Left colon (tissue), 2 donors: ENCODE measurements around the gene BLOC1S6. TPM values are rescaled to one million over a fixed set of nuclear protein-coding genes. Genes with fewer than 3 reads are reported as not detected.
"Not testable (repeated sequence)": the region's sequence is repeated elsewhere in the genome, so short reads cannot be mapped to it uniquely, and the experiment has no call there.

Experiments used
- ATAC-seq: fragments of 200-7000 bp; cut with Tn5 transposase; one replicate; pipeline ENCODE4 v1.9.1; 2020; ENCODE audit warnings: mild to moderate bottlenecking, moderate library complexity
- DNase-seq, 2 donors: peaks; one replicate each; pipeline ENCODE4 v3.0.0-alpha.2; 2020
- intact Hi-C, 2 donors: fragments of 100-400 bp; cut with DNase I in 1 of 2; cut with micrococcal nuclease in 1 of 2; formaldehyde crosslinking; loops; one replicate each; pipeline versions ENCODE4 v1.11.2 to v1.14.0; 2022; cut with DNase I, micrococcal nuclease
- total RNA-seq, 2 donors: library from RNA; stranded (reverse); fragmentation: NEBNext Ultra II Directional; extraction: Animal tissue kit (Norgen Biotek cat#: 25700); gene quantifications; one replicate each; pipeline ENCODE4 v1.2.1, GENCODE V29; 2021
- donor health status: DM: no; HTN: no; CAD: no.
- donor health status: DM: yes; HTN: yes; CAD: no.

The BLOC1S6 gene
- total RNA-seq, 2 donors from 2014 or later = 24.0 to 25.9 TPM

DNA sequence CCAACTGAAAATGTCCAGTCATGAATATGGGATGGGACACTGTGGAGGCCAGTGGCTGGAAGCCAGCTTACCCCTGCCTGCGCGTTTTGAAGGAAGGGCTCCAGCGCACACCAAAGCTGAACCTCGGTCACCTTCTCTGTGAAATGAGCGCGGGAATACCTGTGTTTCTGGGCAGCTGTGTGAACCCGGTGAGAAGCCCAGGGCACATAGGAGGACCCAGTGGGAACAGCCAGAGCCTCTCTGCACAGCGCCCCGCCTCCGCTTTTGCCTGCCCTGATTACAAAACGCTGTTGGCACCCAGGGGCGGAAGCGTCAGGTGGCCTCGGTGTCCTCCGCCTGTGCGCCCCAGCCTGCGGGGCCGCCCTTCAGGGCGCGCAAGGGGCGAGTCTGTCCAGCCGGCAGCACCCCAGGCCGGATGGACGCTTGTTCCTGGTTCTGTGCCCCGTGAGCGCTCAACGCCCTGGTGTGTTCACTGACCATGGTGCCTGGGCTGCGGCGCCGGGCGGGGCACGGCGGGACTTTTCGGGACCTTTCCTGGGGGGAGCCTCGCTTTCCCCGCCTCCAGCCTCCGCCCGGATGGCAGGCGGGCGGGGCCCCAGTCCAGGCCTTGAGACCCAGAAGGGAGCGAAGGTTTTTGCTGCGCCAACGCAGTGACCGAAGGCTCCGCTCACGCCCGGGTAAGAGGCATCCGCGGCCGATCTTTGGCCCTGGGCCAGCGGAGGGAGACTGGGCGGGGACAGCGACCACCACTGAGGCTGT lies 47.4 kb downstream of the BLOC1S6 start, which contains the start of gene SQOR:
SQOR (plus strand) TSS at position 598 of the 759 bp plus-strand sequence. CDS start 23,895 bp downstream, outside the sequence.
- DNase-seq = peak; percentile 92
- intact Hi-C loops = no loop called here
- peak; percentile 81 for ATAC-seq

DNA sequence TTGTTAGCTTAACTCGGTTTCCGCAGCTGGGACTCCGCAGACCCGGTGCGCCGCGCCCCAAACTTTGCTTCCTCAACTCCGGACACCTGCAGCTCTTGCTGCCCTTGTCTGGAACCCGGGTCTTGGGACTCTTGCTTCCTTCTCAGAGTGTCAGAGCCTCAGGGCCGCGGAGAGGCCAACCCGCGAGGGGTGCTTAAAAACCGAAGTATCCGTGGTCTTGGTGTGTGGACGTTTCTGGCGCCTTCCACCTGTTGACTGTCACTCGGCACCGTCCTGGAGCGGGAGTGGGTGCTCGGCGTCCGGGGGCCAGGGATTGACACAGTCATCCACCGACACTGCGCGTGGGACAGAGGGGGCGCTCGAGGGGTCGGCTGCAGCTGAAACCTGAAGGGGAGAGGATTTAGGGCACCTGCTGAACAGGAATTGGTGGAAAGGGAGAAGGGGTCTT lies 48.0 kb downstream of the BLOC1S6 start:
- intact Hi-C loops = no loop called here
- DNase-seq (peak; percentile 79 to 88), ATAC-seq (peak; percentile 51)

DNA sequence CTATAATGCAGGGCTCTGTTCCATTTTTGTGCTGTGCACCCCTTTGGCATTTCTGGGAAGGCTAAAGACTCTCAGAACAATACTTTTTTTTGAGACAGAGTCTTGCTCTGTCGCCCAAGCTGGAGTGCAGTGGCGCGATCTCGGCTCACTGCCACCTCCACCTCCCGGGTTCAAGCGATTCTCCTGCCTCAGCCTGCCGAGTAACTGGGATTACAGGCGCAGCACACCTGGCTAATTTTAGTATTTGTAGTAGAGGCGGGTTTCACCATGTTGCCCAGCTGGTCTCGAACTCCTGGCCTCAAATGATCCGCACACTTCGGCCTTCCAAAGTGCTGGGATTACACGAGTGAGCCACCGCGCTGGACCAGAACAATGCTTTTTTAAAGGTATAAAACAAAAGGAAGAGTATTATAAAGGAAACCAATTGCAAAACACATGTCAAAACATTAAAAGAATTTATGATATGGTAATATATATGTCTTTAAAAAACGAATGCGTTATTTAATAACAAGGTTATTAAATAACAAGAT lies 48.6 kb downstream of the BLOC1S6 start:
- no peak for ATAC-seq
- intact Hi-C loops = no loop called here
- DNase-seq = no peak

DNA sequence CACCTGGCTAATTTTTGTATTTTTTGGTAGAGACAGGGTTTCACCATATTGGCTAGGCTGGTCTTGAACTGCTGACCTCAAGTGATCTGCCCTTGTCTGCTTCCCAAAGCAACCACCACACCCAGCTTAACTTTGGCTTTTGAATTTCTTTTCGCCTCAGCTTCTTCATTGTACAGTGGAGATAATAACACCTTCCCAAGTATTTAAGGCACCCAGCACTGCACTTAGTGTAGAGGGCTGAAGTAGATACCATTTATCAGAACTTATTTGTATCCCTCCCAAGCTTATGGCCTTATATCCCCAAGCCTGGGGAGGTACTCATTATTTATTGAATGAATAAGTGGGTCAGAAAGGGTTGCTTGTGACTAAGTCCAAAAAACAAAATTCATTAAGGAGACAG lies 50.0 kb downstream of the BLOC1S6 start:
- no peak for ATAC-seq
- no peak for DNase-seq
- intact Hi-C loops = no loop called here

DNA sequence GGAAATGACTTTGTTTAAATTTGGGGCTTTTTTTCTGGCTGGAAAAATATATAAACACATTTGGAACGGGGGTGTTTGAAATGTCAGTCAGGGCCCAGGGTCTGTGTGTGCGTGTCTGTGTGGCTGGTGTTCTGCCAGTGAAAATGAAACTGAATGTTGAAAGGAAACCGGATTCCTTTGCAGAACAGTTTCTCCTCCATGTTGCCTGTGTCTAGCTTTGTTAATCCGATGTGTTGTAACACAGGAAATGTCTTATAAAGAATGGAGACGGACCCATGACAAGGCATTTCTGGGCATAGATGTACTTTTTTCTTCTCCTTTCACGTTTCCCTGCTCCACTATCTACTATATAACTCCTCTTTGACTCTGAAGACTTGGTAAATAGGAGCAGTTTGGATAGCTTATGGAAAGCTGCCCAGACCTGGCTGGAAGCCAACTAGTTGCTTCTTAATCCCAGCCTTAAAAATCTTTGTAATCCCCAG lies 50.4 kb downstream of the BLOC1S6 start:
- DNase-seq (peak; percentile 73 to 75), ATAC-seq (peak; percentile 19)
- intact Hi-C loops = no loop called here

DNA sequence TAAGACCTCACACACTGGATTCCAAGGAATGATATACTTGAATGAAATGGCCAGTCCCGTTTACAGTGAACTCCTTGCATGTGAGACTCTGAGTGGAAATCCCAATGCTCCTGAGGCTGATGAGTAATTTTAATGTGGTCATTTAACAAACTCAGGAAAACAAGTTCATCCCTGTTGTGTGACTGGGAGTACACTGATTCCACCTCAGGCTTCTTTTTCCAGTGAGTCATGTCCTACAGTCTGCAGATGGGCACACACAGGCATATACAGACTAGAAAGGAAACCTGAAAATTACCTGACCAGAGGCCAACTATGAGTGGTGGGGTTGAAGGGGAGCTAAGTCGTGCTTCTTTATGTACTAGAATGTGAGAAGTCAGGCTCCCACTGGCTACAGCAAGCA lies 53.4 kb downstream of the BLOC1S6 start:
- ATAC-seq = peak; percentile 20
- intact Hi-C loops = no loop called here
- no peak for DNase-seq

DNA sequence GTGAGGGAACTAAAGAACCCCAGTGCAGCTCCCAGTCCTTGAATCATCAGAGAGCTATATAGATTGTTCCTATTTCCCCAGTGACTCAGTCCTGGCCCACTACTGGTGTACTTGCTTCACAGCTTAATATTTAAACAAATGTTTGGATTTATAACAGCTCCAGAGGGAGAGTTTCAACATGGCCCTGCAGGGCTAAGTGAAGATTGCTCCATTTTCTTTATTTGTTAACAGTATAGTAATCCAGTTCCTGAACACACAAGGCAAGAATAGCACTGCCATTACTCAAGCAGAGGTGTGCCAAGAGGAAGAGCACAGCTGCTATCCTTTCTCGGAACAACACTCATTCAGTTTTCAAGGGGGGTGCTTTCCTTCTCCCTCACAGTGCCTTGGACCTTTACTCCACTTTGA lies 54.2 kb downstream of the BLOC1S6 start:
- peak; percentile 44 to 70 for DNase-seq
- ATAC-seq = peak; percentile 70
- intact Hi-C loops = no loop called here

DNA sequence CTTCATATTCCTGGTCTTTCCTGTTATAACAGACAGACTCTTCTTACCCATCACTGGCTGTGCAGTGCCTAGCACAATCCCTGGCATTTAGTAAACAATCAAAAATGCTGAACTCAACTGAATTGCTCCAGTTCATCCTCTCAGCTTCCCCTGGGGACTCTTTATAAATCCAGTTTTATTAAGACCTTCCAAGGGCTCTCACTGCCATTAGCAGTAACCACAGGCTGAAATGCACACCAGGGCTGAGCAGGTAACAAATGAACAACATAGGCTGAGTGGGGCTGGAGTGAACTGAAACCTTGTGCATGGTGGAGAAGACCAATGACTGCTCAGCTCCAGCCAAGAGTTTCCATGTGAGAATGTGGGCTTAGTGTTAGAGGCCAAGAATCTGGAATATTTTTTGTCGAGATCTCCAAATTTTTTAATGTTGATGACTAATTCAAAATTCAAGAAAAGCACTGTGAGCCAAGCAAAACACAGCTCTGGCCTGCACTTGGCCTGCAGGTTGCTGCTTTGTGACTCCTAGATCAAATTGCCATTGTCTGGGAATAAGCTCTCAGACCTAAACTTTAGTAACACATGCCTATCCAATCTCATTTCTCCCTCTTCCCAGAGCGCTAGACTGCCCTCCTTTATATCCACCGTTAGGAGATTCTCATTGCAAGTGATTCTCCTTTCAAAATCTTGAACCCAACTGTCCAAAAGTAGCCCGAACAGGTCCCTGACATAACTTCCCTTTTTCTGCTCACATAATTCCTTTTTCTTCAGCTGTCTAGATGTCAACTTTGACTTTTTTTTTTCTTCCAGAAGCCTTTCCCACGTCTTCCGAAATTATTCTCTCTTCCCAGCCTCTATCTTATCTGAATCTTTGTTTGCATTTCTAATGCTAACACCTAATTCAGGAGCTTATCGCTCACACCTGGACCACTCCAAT lies 55.1 kb downstream of the BLOC1S6 start:
- DNase-seq (no peak), ATAC-seq (no peak)
- intact Hi-C loops = no loop called here

DNA sequence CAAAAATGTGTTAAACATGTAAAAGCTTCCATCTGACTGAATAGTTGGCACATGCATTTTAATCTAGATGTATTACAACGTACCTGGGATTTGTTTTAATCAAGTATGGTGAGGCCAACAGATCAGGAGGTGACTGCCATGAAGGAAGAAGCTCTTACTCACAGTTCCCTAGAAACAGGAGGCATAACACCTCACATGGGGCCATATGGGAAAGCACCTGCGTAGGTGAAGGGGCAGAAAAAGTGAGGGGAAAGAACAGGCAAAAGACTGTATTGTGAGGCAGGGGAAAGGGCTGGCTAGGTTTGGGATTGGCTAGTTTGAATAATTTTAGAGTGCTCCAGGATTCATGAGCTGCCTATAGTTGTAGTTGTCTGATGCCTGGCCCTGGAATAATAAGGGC lies 57.3 kb downstream of the BLOC1S6 start:
- DNase-seq (no peak), ATAC-seq (no peak)
- intact Hi-C loops = no loop called here

DNA sequence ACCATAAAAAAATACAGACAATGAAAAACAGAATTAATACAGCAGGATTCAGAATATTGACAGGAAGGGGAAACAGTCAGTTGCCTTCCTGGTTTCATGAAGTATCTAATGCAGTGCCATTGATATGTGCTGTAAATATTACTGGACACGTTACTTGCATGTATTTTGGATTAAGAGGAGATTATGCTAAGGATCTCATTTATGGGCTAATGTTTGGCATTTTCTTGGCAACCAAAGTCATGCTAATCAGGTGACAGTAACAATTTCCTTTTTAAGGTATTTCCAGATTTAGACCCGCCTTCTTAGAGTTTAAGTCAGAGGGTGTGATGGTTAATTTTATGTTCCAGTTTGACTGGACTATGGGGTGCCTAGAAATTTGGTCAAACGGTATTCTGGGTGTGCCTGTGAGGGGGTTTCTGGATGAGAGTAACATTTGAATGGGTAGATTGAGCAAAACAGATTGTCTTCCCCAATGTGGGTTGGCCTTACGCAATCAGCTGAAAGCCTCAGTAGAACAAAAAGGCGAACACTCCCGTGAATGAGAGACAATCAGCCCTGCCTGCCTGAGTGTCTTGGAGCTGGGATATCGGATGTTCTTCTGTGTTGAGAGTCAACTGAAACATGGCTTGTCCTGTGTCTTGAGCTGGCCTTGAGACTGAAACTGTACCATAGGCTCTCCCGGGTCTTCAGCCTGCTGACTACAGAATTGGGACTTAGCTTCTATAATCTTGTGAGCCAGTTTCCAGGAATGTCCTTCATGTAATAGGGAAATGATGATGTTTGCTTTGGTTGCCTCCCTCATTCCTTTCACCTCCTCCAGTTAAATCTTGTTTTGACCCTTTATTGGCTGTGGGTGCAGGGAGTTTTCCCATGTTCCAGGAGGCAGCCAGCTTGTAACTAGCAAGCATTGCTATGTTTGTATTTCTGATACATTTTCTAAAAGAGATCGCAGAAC lies 58.1 kb downstream of the BLOC1S6 start:
- ATAC-seq (peak; percentile 58), DNase-seq (peak in 1 of 2 donors; percentile 69)
- intact Hi-C loops = no loop called here

DNA sequence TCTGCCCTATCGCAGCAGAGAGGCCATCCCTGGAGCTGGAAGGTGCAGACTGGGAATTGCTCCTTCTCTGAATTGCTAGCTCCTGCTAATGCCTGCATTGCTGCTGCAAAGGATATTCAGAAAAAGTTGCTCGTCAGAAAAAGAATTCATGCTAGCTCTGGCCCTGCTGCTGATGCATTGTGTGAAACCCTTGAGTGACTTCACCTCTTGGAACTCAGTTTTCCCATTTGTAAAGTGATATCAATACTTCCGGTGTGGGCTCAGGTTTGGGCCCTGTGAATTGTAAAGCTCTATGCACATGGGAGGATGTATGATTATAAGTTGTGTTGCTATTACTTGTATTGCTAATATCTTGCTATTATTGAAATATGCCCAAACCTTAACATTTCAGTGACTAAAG lies 59.0 kb downstream of the BLOC1S6 start:
- intact Hi-C loops = no loop called here
- no peak for DNase-seq
- ATAC-seq = no peak

DNA sequence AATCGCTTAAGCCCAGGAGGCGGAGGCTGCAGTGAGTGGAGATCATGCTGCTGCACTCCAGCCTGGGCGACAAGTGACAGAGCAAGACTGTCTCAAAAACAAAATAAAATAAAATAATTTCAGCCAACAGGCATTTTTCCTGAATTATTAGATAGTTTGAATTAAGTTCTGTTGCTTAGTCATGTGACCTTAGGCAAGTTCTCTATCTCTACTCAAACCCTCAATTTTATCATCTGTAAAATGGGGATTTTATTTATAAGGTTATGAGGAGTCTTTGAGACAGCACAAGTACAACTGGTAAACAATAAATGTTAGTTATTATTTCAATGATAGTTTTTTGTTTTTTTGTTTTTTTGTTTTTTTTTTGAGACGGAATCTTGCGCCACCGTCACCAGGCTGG lies 60.6 kb downstream of the BLOC1S6 start:
- intact Hi-C loops = no loop called here
- ATAC-seq = no peak
- DNase-seq = no peak

DNA sequence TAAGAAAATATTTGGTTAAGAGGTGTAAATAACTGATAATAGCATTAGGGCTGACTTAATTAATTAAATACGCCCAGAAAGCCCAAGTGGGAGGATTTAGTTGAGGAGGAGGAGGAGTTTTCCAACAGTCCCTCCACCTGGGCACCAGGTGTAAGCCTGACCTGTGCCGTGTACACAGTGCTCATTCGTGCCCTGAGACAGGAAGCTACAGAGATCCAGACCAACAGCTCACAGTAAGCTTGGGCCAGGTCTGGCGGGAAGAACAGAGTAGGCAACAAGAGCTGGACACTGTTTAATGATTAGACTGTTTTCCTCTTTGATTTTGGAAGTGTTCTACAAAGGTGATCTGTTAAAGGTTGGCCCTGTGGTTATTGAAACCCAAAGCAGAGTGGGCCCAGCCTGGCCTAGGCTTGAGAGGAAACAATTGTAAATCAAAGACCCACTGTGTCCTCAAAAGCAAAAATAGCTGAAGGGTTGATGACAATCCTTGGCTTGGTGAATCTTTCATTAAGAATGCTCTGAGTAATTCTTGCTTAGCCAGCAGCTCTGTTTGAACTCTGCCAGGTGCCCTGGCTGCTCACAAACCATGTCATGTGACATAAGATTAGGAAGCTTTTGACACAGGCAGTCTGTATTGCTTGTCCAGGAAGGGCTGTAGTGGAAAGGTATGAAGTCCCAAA lies 61.5 kb downstream of the BLOC1S6 start:
- DNase-seq (peak in 1 of 2 donors; percentile 63), ATAC-seq (peak; percentile 50)
- intact Hi-C loops = no loop called here

DNA sequence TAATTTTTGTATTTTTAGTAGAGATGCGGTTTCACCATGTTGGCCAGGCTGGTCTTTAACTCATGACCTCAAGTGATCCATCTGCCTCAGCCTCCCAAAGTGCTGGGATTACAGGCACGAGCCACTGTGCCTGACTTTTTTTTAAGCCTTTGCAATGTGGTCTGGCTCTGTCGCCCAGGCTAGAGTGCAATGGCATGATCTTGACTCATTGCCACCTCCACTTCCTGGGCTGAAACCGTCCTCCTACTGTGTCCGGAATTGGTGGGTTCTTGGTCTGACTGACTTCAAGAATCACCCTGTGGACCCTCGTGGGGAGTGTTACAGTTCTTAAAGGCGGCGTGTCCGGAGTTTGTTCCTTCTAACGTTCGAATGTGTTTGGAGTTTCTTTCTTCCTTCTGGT lies 62.8 kb downstream of the BLOC1S6 start:
- intact Hi-C loops, DNase-seq, ATAC-seq: not testable (repeated sequence)

DNA sequence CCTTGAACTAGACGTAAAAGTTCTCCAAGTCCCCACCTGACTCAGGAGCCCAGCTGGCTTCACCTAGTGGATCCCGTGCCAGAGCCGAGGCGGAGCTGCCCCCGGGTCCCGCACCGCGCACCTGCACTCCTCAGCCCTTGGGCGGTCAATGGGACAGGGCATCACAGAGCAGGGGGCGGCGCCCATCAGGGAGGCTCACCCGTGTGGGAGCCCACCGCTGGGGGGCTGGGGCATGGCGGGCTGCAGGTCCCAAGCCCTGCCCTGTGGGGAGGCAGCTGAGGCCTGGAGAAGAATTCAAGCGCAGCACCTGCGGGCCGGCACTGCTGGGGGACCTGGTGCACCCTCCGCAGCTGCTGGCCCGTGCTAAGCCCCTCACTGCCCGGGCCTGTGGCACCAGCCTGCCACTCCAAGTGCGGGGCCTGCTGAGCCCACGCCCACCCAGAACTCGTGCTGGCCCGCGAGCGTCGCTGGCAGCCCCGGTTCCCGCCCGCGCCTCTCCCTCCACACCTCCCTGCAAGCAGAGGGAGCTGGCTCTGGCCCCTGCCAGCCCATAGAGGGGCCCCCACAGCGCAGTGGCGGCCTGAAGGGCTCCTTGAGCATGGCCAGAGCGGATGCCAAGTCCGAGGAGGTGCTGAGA lies 63.8 kb downstream of the BLOC1S6 start:
- ATAC-seq (no peak), DNase-seq (no peak)
- intact Hi-C loops = no loop called here

DNA sequence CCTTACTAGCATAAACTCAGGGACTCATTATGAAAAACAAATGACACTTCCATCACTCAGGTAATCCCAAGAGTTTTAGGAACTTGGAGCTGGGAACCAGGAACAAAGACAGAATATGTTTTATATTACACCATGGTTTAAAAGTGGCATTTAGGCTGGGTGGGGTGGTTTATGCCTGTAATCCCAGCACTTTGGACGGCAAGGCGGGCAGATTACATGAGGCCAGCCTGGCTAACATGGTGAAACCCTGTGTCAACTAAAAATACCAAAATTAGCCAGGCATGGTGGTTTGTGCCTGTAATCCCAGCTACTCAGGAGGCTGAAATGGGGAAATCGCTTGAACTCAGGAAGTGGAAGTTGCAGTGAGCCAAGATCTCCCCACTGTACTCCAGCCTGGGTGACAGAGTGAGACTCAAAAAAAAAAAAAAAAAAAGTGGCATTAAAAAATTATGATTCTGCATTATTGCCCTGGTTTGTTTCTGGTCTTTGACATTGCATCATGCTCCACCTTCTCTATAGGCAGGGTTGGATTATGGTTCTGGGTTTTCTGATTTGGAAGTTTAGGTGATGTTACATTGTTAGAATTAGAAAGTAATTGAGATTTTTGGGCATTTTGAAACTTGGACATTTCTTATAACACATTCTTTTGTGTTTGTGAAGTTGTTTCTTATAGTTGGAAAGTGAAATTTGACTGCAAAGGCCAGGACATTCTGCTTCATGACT lies 66.7 kb downstream of the BLOC1S6 start:
- DNase-seq (no peak), ATAC-seq (peak; percentile 26)
- intact Hi-C loops = no loop called here

DNA sequence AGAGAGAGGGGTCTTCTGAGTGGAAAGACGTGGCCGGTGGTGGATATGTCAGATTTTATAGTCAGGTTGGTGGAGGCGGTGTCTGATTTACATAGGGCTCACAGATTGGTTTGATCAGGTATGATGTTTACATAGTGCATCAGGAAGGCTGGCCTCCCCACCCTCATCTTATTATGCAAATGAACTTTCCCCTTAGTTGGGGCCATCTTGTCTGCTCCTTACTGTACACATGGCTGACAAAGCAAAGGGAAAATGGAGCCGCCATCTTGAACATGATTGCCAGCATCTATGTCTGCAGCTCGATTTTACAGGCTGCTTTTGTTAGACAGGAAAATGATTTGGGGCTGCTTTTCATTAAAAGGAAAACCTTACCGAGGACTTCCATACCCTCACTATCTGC lies 67.6 kb downstream of the BLOC1S6 start:
- intact Hi-C loops = no loop called here
- no peak for DNase-seq
- no peak for ATAC-seq
